Ishikawa (cell line): ENCODE results near the gene DIAPH1.

ENCODE experiments used
- CEBPB ChIP-seq: IDR thresholded peaks from 2 replicates; pipeline ENCODE4 v1.6.1; 2012
- EGR1 ChIP-seq: IDR thresholded peaks from 2 replicates; pipeline ENCODE4 v1.6.1; 2012
- EP300 ChIP-seq: IDR thresholded peaks from 2 replicates; pipeline ENCODE4 v1.6.1; 2012; ENCODE audit warnings: borderline replicate concordance
- RAD21 ChIP-seq: IDR thresholded peaks from 2 replicates; pipeline ENCODE4 v1.6.1; 2012; ENCODE audit warnings: low read depth
- TAF1 ChIP-seq: IDR thresholded peaks from 2 replicates; pipeline ENCODE4 v1.6.1; 2012; ENCODE audit warnings: low read depth, mild to moderate bottlenecking
- TCF12 ChIP-seq: IDR thresholded peaks from 2 replicates; pipeline ENCODE4 v1.6.1; 2012; ENCODE audit warnings: low read depth
- TF ChIP-seq, protein P1 (sequence below): IDR thresholded peaks from 2 replicates; pipeline ENCODE4 v1.6.1; 2012
- TF ChIP-seq, protein P2 (sequence below): IDR thresholded peaks from 2 replicates; pipeline ENCODE4 v1.6.1; 2012; ENCODE audit warnings: low read depth, mild to moderate bottlenecking
- TF ChIP-seq, protein P3 (sequence below): IDR thresholded peaks from 2 replicates; pipeline ENCODE4 v1.6.1; 2012

DNA sequence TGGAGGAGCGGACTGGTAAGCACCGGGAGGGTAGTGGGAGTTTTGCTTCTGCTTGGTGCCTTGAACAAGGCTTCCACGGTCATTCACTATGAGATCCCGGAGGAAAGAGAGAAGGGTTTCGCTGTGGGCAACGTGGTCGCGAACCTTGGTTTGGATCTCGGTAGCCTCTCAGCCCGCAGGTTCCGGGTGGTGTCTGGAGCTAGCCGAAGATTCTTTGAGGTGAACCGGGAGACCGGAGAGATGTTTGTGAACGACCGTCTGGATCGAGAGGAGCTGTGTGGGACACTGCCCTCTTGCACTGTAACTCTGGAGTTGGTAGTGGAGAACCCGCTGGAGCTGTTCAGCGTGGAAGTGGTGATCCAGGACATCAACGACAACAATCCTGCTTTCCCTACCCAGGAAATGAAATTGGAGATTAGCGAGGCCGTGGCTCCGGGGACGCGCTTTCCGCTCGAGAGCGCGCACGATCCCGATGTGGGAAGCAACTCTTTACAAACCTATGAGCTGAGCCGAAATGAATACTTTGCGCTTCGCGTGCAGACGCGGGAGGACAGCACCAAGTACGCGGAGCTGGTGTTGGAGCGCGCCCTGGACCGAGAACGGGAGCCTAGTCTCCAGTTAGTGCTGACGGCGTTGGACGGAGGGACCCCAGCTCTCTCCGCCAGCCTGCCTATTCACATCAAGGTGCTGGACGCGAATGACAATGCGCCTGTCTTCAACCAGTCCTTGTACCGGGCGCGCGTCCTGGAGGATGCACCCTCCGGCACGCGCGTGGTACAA lies 142.5 kb downstream of the DIAPH1 start:
- TF ChIP-seq, protein P1, sequence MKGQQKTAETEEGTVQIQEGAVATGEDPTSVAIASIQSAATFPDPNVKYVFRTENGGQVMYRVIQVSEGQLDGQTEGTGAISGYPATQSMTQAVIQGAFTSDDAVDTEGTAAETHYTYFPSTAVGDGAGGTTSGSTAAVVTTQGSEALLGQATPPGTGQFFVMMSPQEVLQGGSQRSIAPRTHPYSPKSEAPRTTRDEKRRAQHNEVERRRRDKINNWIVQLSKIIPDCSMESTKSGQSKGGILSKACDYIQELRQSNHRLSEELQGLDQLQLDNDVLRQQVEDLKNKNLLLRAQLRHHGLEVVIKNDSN: no peak
- no peak for TF ChIP-seq TCF12
- no peak for TF ChIP-seq CEBPB
- TF ChIP-seq EGR1: no peak
- no peak for TF ChIP-seq EP300
- 0 out of 2 replicates have a peak, but pooled peaks have one; percentile 22 for TF ChIP-seq TAF1
- no peak for TF ChIP-seq RAD21
- TF ChIP-seq, protein P2, sequence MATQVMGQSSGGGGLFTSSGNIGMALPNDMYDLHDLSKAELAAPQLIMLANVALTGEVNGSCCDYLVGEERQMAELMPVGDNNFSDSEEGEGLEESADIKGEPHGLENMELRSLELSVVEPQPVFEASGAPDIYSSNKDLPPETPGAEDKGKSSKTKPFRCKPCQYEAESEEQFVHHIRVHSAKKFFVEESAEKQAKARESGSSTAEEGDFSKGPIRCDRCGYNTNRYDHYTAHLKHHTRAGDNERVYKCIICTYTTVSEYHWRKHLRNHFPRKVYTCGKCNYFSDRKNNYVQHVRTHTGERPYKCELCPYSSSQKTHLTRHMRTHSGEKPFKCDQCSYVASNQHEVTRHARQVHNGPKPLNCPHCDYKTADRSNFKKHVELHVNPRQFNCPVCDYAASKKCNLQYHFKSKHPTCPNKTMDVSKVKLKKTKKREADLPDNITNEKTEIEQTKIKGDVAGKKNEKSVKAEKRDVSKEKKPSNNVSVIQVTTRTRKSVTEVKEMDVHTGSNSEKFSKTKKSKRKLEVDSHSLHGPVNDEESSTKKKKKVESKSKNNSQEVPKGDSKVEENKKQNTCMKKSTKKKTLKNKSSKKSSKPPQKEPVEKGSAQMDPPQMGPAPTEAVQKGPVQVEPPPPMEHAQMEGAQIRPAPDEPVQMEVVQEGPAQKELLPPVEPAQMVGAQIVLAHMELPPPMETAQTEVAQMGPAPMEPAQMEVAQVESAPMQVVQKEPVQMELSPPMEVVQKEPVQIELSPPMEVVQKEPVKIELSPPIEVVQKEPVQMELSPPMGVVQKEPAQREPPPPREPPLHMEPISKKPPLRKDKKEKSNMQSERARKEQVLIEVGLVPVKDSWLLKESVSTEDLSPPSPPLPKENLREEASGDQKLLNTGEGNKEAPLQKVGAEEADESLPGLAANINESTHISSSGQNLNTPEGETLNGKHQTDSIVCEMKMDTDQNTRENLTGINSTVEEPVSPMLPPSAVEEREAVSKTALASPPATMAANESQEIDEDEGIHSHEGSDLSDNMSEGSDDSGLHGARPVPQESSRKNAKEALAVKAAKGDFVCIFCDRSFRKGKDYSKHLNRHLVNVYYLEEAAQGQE: no peak
- TF ChIP-seq, protein P3, sequence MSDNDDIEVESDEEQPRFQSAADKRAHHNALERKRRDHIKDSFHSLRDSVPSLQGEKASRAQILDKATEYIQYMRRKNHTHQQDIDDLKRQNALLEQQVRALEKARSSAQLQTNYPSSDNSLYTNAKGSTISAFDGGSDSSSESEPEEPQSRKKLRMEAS: peak; percentile 27; the same call in 1 of the 2 replicates
